C4-2B (cell line): Measurements from ENCODE around the gene PRICKLE1.

Source experiments
- CTCF ChIP-seq: fragments of 450-650 bp; conservative IDR thresholded peaks from 2 replicates; pipeline ENCODE4 v1.5.1; 2017; ENCODE audit warnings: mild to moderate bottlenecking
- ZFX ChIP-seq: fragments of 450-650 bp; IDR thresholded peaks from 2 replicates; pipeline ENCODE4 v1.6.1; 2017

GRCh38 chr12:42504049-42504448 lies 85.5 kb downstream of the PRICKLE1 start:
- no peak for TF ChIP-seq CTCF
- TF ChIP-seq ZFX, result no peak
